T-helper 22 cell (primary cell): ENCODE measurements around the gene HNRNPM.
A peak's percentile ranks its signal among the peaks of the same experiment; 100 is the strongest.
"Not testable (repeated sequence)": the region's sequence is repeated elsewhere in the genome, so short reads cannot be mapped to it uniquely, and the experiment has no call there.

Experiments
- DNase-seq: peaks from one replicate; pipeline ENCODE4 v3.0.0-alpha.2; 2020; ENCODE audit warnings: low read depth

HNRNPM gene

GRCh38 chr19:8513036-8513686 is 68.4 kb downstream of the HNRNPM start:
- no peak for DNase-seq

- peak; percentile 90 for DNase-seq
These were observed 69.1 kb downstream of the HNRNPM start, which contains the start of gene ZNF414 for GRCh38 chr19:8513687-8514504. Gene ZNF414, minus strand, starts transcription at chr19:8514167. Its CDS starts 121 bp downstream, at chr19:8514046.

- not testable (repeated sequence) for DNase-seq
These were observed 69.8 kb downstream of the HNRNPM start for GRCh38 chr19:8514505-8515009.

- DNase-seq: peak; percentile 45
These were observed 70.5 kb downstream of the HNRNPM start for GRCh38 chr19:8515317-8515716.

- DNase-seq: peak; percentile 45
These were observed 73.0 kb downstream of the HNRNPM start for GRCh38 chr19:8517551-8518442.

- DNase-seq: no peak
These were observed 73.8 kb downstream of the HNRNPM start for GRCh38 chr19:8518536-8518935.

GRCh38 chr19:8519388-8519787 is 74.6 kb downstream of the HNRNPM start:
- no peak for DNase-seq

GRCh38 chr19:8525401-8525684 is 80.6 kb downstream of the HNRNPM start:
- no peak for DNase-seq

GRCh38 chr19:8526345-8527091 is 81.7 kb downstream of the HNRNPM start:
- DNase-seq: no peak

GRCh38 chr19:8528500-8528899 is 83.7 kb downstream of the HNRNPM start:
- no peak for DNase-seq

- no peak for DNase-seq
These were observed 84.7 kb downstream of the HNRNPM start for GRCh38 chr19:8529369-8530006.

- DNase-seq: no peak
These were observed 85.4 kb downstream of the HNRNPM start for GRCh38 chr19:8530061-8530679.

- DNase-seq: no peak
These were observed 86.7 kb downstream of the HNRNPM start for GRCh38 chr19:8531470-8531869.

GRCh38 chr19:8532225-8532624 is 87.5 kb downstream of the HNRNPM start:
- DNase-seq: no peak

- DNase-seq: no peak
These were observed 91.5 kb downstream of the HNRNPM start for GRCh38 chr19:8536282-8536681.

- no peak for DNase-seq
These were observed 92.3 kb downstream of the HNRNPM start for GRCh38 chr19:8537099-8537498.
